GM08714 (cell line): Measurements from ENCODE around the gene TPD52L1.

Source experiments
- H3K4me3 ChIP-seq: fragments of 200-500 bp; sonication (Bioruptor generic); 2 replicates; pipeline ENCODE4 v1.5.1; 2014; ENCODE audit warnings: mild to moderate bottlenecking, low read length, inconsistent platforms
- ZNF274 ChIP-seq: IDR thresholded peaks from 2 replicates; pipeline ENCODE4 v1.6.1; 2012; ENCODE audit warnings: mild to moderate bottlenecking, low read depth, low read length

The TPD52L1 gene

DNA sequence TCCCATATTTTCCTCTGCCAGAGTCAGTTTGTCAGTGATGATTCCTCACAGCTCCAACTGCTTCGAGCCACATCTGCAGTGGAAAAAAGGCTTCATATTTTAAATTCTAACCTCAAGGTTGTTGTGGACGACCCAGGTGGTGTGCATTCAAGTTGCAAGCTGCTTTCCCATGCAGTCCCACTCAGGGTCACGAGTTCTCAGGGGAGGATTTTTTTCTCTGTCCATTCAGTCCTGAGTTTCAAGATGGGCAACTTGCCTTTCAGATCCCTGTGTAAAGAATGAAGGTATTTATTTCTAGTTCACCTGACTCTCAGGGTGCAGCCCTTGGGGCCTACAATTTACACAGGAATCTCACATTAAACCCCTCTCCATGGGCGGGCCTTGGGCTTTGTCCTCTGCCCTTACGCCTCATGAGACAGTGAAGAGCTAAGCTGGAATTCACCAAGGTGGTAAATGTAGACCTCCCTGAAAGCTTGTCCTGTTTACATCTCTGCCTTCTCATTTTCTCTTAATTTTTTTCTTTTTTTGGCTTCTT is 65.9 kb downstream of the TPD52L1 start:
- no peak for TF ChIP-seq ZNF274
- no peak overlapping the region for H3K4me3 ChIP-seq

DNA sequence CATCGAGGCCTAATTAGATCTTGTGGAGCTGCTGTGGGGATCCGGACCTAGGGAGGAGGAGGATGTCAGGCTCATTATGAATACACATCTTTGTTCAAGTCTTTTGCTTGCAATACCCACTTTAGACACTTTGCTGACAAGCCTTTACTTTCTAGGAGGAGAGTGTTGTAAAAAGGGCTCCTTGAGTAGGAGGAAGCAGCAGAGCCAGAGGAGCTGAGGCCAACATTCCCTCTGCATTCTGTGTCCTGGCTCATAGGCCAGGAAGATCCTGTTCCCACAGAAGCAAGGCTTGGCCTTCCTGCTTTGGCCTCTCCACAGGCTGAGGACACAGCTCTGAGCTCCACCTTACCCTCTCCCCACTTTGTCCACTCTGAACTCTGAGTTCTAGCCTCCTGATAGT is 67.1 kb downstream of the TPD52L1 start:
- TF ChIP-seq ZNF274 = no peak
- H3K4me3 ChIP-seq = no peak overlapping the region

DNA sequence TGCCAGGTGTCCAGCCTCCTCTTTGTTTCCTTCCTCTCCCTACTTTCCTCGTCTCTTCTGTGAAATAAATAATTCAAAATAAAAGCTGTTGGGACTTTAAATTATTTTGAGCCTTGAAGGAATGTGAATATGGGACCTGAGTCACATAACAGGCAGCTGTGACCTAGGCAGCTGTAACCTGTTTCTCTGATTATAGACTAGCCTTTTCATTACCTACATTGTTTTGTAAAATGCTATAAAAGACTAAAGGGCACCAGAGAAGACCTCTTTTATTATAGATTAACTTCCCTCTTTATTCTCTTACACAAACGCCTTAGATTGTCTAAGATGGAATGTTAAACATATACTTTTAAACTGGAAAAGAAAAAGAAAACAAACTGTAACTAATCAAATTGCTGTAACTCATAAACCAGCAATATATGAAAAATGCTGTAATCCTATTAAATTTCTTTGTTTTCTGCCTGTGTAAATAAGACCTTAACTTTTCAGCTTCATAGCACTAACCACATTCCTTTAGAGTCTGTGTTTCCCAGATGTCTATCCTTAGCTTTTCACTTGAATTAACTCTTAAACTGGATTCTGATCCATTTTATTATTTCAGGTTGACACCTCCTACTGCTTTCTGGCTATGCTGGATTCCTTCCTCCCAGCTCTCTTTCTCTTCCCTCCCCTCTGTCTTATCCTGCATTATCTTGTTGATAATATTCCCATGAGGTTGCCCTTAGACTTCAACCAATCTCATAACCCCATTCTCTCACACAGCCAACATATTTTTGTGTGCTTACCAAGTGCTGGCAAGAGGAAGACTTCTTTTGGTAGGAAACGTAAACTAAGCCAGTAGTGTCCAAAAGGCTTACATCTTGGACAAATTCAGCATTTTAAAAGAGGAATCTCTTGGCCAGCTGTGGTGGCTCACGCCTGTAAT is 69.2 kb downstream of the TPD52L1 start:
- H3K4me3 ChIP-seq = no peak overlapping the region
- no peak for TF ChIP-seq ZNF274

DNA sequence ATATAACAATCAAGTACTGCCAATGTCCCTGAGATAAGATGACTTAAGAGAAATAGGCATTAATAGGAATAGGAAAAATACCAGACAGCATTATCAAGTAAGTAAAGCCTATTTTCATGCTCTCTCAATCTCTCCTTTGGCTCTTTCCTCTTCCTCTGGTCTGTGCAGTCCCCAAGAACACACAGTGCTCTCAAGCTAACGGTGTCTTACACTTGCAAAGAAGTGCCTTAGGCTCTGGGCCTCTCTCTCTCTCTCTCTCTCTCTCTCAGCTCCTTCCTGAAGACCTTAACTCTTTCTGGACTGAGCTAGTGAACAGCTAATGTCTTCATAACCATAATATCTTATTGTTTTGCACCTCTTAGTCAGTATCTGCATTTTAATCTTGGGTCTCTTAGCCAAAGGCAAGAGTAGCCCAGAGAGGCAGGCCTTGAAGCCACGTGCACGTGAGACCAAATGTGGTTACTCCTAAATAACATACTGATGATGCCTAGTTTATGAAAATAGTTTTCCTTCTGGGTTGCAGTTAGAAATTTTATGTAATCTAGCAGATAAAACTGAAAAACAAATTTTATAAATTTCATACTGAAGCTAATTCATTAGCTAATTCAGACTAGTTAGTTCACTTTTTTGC is 70.8 kb downstream of the TPD52L1 start:
- H3K4me3 ChIP-seq = no peak overlapping the region
- no peak for TF ChIP-seq ZNF274

DNA sequence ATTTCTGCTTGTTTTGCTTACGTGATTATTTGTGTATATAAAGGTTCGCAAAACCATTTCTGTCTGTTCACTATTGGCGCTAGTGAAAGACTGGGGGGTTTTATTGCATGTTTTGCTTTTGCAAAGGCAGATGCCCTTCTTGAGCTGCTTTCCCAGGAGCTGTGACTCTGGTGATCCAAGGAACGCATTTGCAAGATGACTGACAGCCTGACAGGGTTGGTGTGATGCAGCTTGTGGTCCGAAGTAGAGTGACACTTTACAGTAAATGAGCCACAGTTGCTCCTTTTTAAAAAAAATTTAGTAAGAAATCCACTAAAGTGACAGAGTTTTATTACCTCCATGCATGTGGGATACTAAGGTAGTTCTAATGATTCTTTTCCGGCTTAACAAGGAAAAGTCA is 73.7 kb downstream of the TPD52L1 start:
- TF ChIP-seq ZNF274 = no peak
- no peak overlapping the region for H3K4me3 ChIP-seq

DNA sequence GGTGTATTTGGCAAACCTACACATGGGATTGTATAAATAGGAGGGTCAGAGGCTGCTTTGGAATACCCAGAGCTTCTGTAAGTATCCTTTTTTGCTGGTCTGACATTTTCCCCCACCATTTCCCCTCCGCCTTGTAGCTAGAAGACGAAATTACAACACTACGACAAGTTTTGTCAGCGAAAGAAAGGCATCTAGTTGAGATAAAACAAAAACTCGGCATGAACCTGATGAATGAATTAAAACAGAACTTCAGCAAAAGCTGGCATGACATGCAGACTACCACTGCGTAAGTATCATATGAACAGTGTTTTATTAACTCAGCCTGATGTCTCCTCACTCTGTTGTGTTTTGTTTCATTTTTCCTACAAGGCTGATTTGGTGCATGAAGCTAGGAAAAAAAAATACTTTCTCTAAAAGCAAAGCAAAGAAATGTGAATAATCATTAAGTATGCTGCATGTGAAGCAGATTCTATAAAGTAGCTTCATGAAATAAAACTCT is 75.5 kb downstream of the TPD52L1 start:
- no peak overlapping the region for H3K4me3 ChIP-seq
- no peak for TF ChIP-seq ZNF274

DNA sequence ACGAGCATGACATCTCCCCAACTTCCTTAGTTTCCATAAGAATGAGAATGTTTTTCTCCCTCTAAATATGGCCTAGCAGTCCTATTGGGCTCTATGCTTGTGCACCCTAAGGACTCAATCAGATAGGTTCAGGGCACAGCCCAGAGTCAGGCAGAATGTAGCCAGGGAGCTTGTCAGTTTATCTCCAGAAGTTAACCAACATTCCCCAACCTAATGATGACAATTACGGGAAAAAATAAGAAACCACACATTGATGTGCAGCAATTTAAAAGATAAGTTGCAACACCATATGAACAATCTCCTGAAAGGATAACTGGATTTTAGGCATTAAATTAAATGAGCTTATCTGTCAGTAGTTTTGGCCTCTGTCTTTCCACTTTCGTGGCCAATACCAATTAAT is 77.1 kb downstream of the TPD52L1 start:
- TF ChIP-seq ZNF274 = no peak
- no peak overlapping the region for H3K4me3 ChIP-seq

DNA sequence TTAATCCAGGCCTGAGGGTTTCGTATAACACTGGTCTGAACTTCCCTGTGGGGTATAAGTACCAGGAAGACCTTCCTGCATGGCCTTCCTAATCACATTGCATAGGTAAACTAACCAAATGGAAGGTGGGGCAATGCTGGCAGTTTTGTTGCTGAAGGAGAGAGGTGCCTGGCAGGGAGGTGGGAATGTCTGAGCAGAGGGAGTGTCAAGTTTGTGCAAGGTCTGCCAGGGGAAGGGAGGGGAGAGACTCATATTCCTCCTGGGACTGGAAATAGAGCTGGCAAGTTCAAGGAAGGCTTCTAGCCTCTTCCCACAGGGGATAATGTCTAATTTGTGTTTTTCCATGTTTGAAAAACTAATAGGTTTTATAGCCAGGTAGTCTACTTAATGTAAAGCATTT is 77.6 kb downstream of the TPD52L1 start:
- TF ChIP-seq ZNF274 = no peak
- H3K4me3 ChIP-seq = no peak overlapping the region

DNA sequence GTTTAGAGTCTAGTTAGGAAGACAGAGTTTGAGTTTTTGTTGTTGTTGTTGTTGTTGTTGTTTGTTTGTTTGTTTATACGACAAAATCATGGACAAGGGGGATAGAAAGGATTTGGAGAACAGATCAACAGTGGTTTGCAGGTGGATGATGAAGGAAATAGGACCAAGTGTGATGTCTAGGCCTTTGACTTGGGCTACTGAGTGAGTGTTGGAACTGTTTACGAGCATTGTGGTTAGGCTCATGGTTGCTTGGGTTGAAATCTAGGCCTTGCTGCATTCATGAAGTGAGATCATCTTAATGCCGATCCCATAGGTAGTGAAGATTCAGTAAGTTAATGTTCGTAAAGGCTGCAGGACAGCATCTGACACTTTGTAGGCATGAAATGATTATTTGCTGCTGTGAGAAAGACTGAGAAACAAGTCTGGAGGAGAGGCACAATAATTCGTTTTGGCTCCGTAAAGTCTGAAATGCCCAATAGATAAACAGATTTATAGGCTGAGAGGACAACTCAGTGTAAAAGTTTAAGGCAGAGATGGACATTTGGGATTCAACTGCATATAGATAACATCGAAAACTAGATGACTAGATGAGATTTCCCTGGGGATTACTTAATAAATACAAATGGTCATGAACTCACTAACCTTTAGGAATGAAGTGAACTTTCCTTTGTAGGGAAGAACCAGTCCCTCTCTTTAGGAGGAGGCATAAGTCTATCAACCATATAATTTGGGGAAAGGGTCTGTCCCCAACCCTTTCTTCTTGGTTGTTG is 78.2 kb downstream of the TPD52L1 start:
- TF ChIP-seq ZNF274 = no peak
- H3K4me3 ChIP-seq = no peak overlapping the region

DNA sequence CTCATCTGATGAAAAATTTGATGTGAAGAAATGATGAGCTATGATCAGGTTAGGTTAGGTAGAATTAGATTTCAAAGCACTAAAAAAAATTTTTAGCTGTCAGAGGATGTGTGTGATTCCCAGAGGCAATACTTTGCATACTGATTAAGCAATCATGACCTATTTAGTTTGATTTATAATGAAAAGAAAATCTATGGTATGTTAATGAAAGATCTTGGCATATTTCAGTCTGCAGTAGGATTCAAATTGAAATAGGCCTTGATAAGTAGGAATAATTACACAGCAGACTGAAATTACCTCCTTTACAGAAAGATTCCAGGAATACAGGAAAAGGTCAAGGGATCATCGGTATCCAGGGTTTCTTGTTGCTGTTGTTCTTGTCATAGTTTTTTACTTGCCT is 78.9 kb downstream of the TPD52L1 start:
- TF ChIP-seq ZNF274 = no peak
- H3K4me3 ChIP-seq = no peak overlapping the region

DNA sequence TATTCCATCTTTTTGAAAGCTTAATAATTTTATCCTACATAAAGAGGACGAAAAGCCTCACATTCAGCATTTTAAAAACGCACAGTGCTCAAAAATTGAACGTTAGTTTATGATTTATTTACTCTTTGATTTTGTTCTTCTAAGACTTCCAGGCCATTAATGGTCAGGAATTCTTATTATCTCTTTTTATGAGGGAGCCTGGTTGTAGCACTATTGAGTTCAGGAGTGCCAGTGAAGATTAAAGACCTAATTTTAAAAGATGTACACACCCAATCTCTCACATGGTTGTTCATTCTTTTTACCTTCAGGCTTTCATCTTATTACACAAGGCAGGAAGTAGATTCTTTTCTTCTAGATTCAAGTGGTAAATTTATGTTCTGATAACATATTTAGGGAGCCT is 79.6 kb downstream of the TPD52L1 start:
- H3K4me3 ChIP-seq = no peak overlapping the region
- TF ChIP-seq ZNF274 = no peak

DNA sequence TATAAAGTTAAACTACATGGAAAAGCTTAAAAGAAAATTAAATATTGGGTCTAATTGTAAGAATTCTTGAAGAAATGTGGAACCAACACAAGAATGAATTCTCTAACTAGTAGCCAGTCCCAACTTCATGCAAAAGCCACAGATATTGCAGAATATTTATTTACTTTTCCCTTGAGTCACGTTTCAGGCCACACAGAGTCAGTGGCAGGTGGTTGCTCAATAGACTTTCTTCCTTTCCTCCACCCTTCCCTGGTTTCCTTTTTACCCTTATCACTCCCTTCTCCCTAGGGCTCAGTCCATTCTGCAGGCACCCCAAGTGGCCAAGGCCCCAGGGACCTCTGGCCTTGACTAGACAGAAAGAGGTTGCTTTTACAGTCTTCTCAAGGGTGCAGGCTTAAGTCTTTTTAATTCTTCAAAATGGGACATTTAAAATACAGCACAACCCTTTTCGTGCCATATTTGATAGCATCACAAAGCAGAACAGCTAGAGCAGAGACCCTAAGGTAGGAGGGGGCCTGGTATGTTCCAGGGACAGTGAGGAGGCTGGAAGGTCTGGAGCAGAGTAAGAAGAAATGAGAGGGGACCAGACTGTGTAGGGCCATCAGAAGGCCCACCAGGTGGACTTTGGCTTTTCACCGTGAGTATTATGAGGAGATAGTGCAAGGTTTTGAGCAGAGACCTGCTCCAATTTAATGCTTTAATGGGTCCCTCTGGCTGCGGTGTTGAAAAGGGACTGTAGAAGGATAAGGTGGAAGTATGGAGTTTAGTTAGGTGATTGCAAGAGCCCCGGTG is 83.2 kb downstream of the TPD52L1 start:
- TF ChIP-seq ZNF274 = no peak

DNA sequence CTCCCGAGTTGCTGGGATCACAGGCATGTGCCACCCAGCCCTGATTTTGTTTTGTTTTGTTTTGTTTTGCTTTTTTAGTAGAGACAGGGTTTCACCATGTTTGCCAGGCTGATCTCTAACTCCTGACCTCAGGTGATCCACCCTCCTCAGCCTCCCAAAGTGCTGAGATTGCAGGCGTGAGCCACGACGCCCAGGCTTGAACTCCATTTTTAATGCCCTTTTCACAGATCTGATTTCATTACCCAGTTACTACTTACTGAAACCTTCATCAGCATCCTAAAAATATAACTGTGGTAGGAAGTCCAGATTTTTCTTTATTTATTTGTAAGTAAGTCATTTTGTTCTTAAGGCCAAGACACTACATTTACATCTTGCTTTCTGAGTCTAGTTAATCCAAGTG is 84.2 kb downstream of the TPD52L1 start:
- TF ChIP-seq ZNF274 = no peak
- H3K4me3 ChIP-seq = no peak overlapping the region

More for the DNA sequence above, 83.2 kb downstream of the TPD52L1 start:
- H3K4me3 ChIP-seq = no peak overlapping the region
